Measurements from ENCODE around the gene GCA. TPM values are rescaled to one million over a fixed set of nuclear protein-coding genes. Genes with fewer than 3 reads are reported as not detected.

The GCA gene
- total and polyA plus RNA-seq, 2 of the 13 experiments (the other 11 are each of a cell fraction or from before 2014, with no cell fraction given): 42.0 to 48.3 TPM

DNA sequence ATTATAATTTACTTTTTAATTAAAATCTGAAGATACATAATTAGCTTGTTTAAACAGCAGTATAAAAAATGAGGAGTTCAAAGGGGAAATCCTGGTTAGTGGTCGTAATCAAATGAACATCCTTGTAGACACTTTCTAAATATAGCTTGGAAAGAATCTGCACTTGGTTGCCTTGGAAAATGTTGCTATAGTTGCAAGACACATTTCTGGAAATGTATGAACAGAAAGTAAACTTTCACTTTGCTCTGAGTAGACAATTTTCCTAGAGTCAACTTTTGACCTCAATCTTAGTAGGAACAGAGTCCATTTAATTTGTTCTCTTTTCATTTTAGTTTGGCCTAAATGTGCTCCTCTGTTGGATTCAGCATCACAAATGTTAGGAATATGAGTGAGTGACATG lies 38.3 kb downstream of the GCA start:
- H3K9me3 ChIP-seq (ENCODE audit: low read length): no peaks in the 10 kb centered on the region
- FAIRE-seq (no peak), ATAC-seq (no peak), DNase-seq (ENCODE audit: low spot score) (no peak)
- ChIA-PET POLR2A (no interaction called here), CTCF (ENCODE audit: low intra/inter-chr PET ratio, low total read pairs) (no interaction called here)
- in situ Hi-C loops (cut with HindIII; ENCODE audit: extremely low pct_ligation_motif_present, low pct_unique_long_range_greater_than_20kb) (no loop called here), intact Hi-C loops (cut with micrococcal nuclease; ENCODE audit: unreplicated experiment) (no loop called here)
- H3K4me2 ChIP-seq (ENCODE audit: low read depth, low read length): no peak overlapping the region
- H3K4me3 ChIP-seq (replicated peaks in 1 of 3; ENCODE audit: insufficient read depth in 1 of 3, low read depth in 2 of 3, low read length in 3 of 3): no peak overlapping the region
- no peaks in the 10 kb centered on the region for H4K20me1 ChIP-seq (ENCODE audit: insufficient read depth, low read length)
- no peak overlapping the region for H3K9ac ChIP-seq (ENCODE audit: insufficient read depth, low read depth, low read length)
- no peaks in the 10 kb centered on the region for H3K4me1 ChIP-seq (ENCODE audit: insufficient read depth, low read length)
- no peaks in the 10 kb centered on the region for H3K79me2 ChIP-seq (ENCODE audit: insufficient read depth, low read length)
- no peak for TF ChIP-seq SCMH1 (CRISPR knock-in tag; IDR thresholded peaks at IDR 0.05; ENCODE audit: borderline replicate concordance)
- no peak for TF ChIP-seq RFXAP (CRISPR knock-in tag; IDR thresholded peaks at IDR 0.05; ENCODE audit: borderline replicate concordance)
- TF ChIP-seq, protein P1, sequence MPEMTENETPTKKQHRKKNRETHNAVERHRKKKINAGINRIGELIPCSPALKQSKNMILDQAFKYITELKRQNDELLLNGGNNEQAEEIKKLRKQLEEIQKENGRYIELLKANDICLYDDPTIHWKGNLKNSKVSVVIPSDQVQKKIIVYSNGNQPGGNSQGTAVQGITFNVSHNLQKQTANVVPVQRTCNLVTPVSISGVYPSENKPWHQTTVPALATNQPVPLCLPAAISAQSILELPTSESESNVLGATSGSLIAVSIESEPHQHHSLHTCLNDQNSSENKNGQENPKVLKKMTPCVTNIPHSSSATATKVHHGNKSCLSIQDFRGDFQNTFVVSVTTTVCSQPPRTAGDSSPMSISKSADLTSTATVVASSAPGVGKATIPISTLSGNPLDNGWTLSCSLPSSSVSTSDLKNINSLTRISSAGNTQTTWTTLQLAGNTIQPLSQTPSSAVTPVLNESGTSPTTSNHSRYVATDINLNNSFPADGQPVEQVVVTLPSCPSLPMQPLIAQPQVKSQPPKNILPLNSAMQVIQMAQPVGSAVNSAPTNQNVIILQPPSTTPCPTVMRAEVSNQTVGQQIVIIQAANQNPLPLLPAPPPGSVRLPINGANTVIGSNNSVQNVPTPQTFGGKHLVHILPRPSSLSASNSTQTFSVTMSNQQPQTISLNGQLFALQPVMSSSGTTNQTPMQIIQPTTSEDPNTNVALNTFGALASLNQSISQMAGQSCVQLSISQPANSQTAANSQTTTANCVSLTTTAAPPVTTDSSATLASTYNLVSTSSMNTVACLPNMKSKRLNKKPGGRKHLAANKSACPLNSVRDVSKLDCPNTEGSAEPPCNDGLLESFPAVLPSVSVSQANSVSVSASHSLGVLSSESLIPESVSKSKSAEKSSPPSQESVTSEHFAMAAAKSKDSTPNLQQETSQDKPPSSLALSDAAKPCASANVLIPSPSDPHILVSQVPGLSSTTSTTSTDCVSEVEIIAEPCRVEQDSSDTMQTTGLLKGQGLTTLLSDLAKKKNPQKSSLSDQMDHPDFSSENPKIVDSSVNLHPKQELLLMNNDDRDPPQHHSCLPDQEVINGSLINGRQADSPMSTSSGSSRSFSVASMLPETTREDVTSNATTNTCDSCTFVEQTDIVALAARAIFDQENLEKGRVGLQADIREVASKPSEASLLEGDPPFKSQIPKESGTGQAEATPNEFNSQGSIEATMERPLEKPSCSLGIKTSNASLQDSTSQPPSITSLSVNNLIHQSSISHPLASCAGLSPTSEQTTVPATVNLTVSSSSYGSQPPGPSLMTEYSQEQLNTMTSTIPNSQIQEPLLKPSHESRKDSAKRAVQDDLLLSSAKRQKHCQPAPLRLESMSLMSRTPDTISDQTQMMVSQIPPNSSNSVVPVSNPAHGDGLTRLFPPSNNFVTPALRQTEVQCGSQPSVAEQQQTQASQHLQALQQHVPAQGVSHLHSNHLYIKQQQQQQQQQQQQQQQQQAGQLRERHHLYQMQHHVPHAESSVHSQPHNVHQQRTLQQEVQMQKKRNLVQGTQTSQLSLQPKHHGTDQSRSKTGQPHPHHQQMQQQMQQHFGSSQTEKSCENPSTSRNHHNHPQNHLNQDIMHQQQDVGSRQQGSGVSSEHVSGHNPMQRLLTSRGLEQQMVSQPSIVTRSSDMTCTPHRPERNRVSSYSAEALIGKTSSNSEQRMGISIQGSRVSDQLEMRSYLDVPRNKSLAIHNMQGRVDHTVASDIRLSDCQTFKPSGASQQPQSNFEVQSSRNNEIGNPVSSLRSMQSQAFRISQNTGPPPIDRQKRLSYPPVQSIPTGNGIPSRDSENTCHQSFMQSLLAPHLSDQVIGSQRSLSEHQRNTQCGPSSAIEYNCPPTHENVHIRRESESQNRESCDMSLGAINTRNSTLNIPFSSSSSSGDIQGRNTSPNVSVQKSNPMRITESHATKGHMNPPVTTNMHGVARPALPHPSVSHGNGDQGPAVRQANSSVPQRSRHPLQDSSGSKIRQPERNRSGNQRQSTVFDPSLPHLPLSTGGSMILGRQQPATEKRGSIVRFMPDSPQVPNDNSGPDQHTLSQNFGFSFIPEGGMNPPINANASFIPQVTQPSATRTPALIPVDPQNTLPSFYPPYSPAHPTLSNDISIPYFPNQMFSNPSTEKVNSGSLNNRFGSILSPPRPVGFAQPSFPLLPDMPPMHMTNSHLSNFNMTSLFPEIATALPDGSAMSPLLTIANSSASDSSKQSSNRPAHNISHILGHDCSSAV (CRISPR knock-in tag; IDR thresholded peaks at IDR 0.05; ENCODE audit: borderline replicate concordance): no peak
- TF ChIP-seq, protein P2, sequence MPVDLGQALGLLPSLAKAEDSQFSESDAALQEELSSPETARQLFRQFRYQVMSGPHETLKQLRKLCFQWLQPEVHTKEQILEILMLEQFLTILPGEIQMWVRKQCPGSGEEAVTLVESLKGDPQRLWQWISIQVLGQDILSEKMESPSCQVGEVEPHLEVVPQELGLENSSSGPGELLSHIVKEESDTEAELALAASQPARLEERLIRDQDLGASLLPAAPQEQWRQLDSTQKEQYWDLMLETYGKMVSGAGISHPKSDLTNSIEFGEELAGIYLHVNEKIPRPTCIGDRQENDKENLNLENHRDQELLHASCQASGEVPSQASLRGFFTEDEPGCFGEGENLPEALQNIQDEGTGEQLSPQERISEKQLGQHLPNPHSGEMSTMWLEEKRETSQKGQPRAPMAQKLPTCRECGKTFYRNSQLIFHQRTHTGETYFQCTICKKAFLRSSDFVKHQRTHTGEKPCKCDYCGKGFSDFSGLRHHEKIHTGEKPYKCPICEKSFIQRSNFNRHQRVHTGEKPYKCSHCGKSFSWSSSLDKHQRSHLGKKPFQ (CRISPR knock-in tag; IDR thresholded peaks at IDR 0.05; ENCODE audit: insufficient replicate concordance): no peak
- H3K27me3 ChIP-seq (ENCODE audit: control insufficient read depth in 1 of 2, insufficient read depth in 2 of 2, low read length in 2 of 2): peaks cover 0 to 9% of the 10 kb centered on the region in 2 experiments; a peak in 1 of 5 replicates
- no peaks in the 10 kb centered on the region for H3K36me3 ChIP-seq (replicated peaks in 1 of 2; ENCODE audit: control insufficient read depth in 1 of 2, insufficient read depth in 2 of 2, low read length in 2 of 2)
- BruUV-seq (replicated peaks): no TSS peak
- WGBS (ENCODE audit: low lambda C conversion rate): 2% methylated on average over 1 of the region's 1 CpG
- H3K27ac ChIP-seq (ENCODE audit: extremely low read length, insufficient read depth, low read length): no peak overlapping the region
- no peak overlapping the region for H2AFZ ChIP-seq (ENCODE audit: low read length)
